Activated CD4-positive, alpha-beta T cell treated with anti-CD3 and anti-CD28 coated beads, Interleukin-2, amount 10 ng/mL, durations not matched to agents 24 days and 14 days (primary cell): ENCODE data around the gene ALDH3A2. TPM values are rescaled to one million over a fixed set of nuclear protein-coding genes. Genes with fewer than 3 reads are reported as not detected.

ENCODE experiments used
- DNase-seq: peaks from one replicate; pipeline ENCODE4 v3.0.0; 2022
- H3K27ac Mint-ChIP-seq: one replicate; pipeline ENCODE4 v1.8.0; 2022; ENCODE audit warnings: mild to moderate bottlenecking, mixed read lengths
- H3K27me3 Mint-ChIP-seq: one replicate; pipeline ENCODE4 v1.8.0; 2022; ENCODE audit warnings: mixed read lengths
- H3K36me3 Mint-ChIP-seq: one replicate; pipeline ENCODE4 v1.8.0; 2022; ENCODE audit warnings: low read depth, mild to moderate bottlenecking, mixed read lengths
- H3K4me1 Mint-ChIP-seq: one replicate; pipeline ENCODE4 v1.8.0; 2021; ENCODE audit warnings: mixed read lengths
- H3K4me3 Mint-ChIP-seq: one replicate; pipeline ENCODE4 v1.8.0; 2022; ENCODE audit warnings: mild to moderate bottlenecking, moderate library complexity, mixed read lengths
- H3K9me3 Mint-ChIP-seq: one replicate; pipeline ENCODE4 v1.8.0; 2021; ENCODE audit warnings: mixed read lengths
- intact Hi-C: fragments of 100-400 bp; cut with micrococcal nuclease; formaldehyde crosslinking; loops from one replicate; pipeline ENCODE4 v1.15.1; 2023
- total RNA-seq: library from RNA; stranded (reverse); gene quantifications from 2 replicates; pipeline ENCODE4 v1.2.3, GENCODE V29; 2022

Gene ALDH3A2
- total RNA-seq, 1 donor from 2014 or later: 34.3 TPM

DNA sequence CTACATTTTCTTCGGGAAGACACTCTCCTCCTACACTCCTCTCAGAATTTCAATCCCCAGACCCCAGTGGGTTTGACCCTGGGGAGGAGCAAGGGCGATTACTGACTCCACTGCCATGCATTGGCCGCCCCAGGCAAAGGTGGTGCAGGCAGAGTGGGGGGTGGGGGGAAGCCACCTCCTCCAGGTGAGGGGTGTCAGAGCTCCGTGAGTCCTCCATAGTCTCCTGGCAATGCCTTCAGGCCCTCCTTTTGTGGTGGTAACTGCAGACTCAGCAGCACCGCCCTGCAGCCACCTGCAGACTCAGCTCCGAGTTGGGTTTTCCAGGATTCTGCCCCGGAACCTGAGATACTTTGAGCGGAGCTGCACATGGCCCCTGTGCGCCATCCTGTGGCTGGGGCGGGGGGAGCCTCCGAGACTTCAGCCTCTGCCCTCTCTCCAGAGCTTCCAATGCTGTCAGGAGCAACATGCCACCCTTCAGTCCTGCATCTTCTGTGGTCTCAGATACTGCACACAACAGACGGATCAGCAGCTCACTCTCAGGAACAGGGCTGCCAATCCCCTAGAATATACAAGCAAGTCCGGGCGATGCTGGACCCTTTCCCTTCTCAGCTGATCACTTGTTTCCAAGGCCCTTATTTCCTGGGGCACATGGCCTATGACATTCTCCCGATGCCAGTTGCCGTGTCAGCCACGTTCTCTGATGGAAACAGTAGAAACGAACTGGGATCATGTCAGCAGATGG lies 70.2 kb downstream of the ALDH3A2 start:
- H3K9me3 Mint-ChIP-seq: no peaks in the 10 kb centered on the region
- no peaks in the 10 kb centered on the region for H3K4me1 Mint-ChIP-seq
- H3K4me3 Mint-ChIP-seq: no peak overlapping the region
- no peak for DNase-seq
- H3K27me3 Mint-ChIP-seq: peaks cover 2% of the 10 kb centered on the region
- no peaks in the 10 kb centered on the region for H3K36me3 Mint-ChIP-seq
- no peak overlapping the region for H3K27ac Mint-ChIP-seq
- intact Hi-C loops: no loop called here

DNA sequence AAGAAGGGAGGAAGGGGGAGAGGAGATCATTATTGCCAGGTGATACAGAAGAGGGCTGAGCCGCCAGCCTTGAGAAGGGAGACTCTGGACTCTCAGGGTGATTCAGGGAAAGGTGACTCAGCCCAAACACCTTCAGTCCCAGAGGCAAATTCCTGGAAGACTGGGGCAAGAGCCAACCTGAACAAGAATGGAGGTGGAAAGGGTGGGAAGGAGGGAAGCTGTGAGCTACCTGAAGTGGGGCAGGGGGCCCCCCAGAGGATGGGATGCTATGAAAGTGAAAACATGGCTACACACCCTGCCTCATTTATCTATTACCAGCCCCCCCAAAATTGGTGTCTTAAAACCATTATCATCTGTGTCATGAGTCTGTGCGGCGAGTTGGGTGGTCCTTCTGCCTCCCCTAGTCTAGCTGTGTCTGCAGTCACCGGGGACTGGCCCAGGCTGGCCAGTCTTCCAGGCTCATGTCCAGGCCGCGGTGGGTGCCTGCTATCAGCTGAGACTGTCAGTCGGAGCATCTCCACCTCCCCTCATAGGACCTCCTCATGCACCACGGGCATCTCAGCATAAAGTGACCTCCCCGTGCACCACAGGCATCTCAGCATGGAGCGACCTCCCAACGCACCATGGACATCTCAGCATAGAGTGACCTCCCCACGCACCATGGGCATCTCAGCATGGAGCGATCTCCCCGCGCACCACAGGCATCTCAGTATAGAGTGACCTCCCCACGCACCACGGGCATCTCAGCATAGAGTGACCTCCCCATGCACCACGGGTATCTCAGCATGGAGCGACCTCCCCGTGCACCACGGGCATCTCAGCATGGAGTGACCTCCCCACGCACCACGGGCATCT lies 71.0 kb downstream of the ALDH3A2 start:
- Mint-ChIP-seq H3K27ac (no peak overlapping the region), H3K36me3 (no peaks in the 10 kb centered on the region)

DNA sequence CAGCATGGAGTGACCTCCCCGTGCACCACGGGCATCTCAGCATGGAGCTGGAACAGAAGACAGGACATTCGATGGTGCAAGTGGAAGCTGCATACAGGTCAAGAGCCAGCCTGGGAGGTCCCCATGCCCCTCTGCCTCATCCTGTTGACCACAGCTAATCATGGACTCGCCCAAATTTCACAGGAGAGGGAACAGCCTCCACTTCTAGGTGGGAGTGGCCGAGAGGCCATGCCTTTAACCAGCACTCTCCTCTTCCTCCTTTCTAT lies 71.6 kb downstream of the ALDH3A2 start:
- peaks cover 1% of the 10 kb centered on the region for H3K4me1 Mint-ChIP-seq
- no peak for DNase-seq
- peaks cover 6% of the 10 kb centered on the region for H3K27me3 Mint-ChIP-seq
- H3K27ac Mint-ChIP-seq: no peak overlapping the region
- H3K36me3 Mint-ChIP-seq: no peaks in the 10 kb centered on the region
- H3K9me3 Mint-ChIP-seq: no peaks in the 10 kb centered on the region
- intact Hi-C loops: no loop called here
- H3K4me3 Mint-ChIP-seq: no peak overlapping the region

More for the DNA sequence above, 71.0 kb downstream of the ALDH3A2 start:
- Mint-ChIP-seq H3K4me3 (no peak overlapping the region), H3K9me3 (no peaks in the 10 kb centered on the region), H3K27me3 (peaks cover 4% of the 10 kb centered on the region), H3K4me1 (no peaks in the 10 kb centered on the region)
- intact Hi-C loops: no loop called here
- DNase-seq: no peak

DNA sequence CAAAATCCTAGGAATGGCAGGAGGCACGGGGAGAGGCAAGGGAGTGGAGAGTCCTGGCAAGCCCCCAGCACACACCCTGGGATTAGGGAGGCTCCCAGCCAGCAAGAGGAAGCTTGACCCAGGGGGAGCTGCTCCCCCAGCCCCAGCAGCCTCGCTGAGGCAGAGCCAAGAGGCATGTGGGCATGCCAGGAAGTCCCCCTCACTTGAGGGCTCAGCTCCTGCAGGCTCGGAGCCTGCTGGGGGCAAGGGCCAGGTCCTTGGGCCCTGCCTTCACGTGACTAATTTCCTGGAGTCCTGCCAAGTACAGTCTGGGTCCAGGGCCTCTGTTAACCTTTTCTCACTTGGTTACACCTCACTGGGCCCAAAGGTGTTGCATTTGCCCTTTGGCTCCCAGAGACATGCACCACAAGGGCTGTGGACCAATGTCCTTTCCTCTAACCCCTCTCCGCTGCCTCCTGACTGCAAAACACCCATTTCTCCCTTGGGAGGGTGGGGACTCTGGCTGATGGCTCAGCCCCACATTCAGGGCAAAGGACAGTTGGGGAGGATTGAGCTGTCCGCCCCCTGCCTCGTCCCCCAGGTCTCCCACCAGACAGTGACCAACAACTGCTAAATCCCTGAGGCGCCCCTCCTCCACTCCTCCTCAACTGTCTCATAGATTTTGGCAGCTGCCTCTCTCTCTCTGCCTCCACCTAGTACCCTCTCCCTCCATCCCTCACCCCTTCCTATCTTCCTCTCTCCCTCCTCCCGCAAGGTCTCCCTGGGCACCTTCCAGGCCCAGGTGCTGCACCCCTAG lies 72.3 kb downstream of the ALDH3A2 start:
- no peak overlapping the region for H3K27ac Mint-ChIP-seq
- peaks cover 12% of the 10 kb centered on the region for H3K27me3 Mint-ChIP-seq
- H3K9me3 Mint-ChIP-seq: no peaks in the 10 kb centered on the region
- H3K4me3 Mint-ChIP-seq: no peak overlapping the region
- H3K4me1 Mint-ChIP-seq: peaks cover 2% of the 10 kb centered on the region
- no peaks in the 10 kb centered on the region for H3K36me3 Mint-ChIP-seq
- intact Hi-C loops: no loop called here
- DNase-seq: no peak

DNA sequence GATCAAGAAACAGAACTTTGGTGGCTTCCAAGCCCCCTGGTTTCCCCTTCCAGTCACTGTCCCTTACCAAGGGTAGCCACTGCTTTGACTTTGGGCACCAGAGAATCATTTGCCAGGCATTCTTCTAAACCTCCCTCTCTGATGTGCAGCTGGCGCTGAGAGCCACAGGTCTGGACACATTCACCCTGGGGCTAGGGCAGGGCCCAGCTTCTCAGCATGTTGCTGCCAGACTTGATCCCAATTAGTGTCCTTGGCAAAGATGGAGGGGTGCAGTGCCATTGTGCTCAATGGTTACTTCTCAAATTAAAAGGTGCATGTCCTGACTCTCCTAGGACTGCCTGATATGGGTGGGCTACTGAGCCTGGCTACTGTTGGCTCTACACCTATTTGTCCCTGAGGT lies 75.4 kb downstream of the ALDH3A2 start:
- Mint-ChIP-seq H3K27me3 (peaks cover 12% of the 10 kb centered on the region), H3K27ac (no peak overlapping the region), H3K36me3 (no peaks in the 10 kb centered on the region), H3K4me3 (no peak overlapping the region), H3K9me3 (no peaks in the 10 kb centered on the region), H3K4me1 (peaks cover 2% of the 10 kb centered on the region)
- DNase-seq: no peak
- intact Hi-C loops: no loop called here

DNA sequence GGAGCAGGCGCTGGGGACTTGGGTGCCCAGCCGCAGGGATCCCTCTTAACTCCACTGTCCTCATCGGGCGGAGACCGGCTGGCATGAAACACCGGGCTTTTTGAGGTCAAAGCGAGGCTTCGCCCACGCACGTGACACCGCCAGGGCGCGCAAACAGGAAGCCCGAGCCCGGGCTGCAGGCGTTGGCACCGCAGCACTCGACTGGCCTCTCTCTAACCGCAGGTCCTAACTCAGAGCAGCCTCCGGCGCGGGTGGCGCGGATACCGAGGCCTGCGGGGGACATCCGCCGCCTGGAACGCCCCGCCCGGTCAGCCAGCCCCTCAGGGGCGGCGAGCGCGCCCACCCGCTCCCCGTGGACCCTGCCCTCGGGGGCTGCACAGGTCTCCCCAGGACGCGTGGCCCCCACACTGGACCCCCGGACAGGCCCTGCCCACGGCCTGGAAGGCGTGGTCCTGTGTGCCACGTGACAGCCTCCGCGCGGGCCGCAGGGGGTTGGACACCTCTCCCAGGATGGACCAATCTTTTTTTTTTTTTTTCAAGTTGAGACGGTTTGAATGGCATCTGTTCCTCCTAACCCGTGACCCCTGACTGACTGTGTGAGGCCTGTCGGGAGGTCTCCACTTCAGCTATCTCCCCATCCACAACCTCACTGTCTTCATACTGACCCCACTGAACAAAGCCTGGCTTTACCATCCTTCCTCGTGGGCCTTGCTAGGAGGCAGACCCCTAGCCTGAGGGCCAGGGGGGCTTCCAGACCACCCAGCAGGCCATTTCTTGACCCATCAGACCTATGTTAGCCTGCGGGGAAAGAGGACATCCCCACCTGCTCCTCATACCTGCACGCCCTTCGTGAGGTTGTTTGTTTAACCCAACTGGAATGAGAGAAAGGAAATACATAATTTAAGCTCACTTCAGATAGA lies 76.2 kb downstream of the ALDH3A2 start:
- Mint-ChIP-seq H3K36me3 (no peaks in the 10 kb centered on the region), H3K4me1 (peaks cover 2% of the 10 kb centered on the region), H3K4me3 (no peak overlapping the region), H3K27ac (no peak overlapping the region), H3K27me3 (peaks cover 12% of the 10 kb centered on the region), H3K9me3 (no peaks in the 10 kb centered on the region)
- intact Hi-C loops: no loop called here
- no peak for DNase-seq

DNA sequence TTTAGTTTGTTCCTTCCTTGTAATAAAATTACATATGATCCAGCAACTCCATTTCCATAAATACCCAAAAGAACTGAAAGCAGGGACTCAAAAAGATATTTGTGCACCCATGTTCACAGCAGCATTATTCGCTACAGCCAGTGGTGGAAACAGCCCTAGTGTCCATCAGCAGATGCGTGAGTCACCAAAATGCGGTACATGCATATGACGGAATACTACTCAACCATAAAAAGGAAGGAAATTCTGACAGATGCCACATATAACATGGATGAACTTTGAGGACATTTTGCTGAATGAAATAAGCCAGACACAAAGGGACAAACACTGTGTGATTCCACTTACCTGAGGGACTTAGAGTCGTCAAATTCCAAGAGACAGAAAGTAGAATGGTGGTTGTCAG lies 76.9 kb downstream of the ALDH3A2 start:
- Mint-ChIP-seq H3K4me3 (no peak overlapping the region), H3K36me3 (no peaks in the 10 kb centered on the region), H3K9me3 (no peaks in the 10 kb centered on the region), H3K27ac (no peak overlapping the region), H3K27me3 (peaks cover 12% of the 10 kb centered on the region), H3K4me1 (peaks cover 2% of the 10 kb centered on the region)
- no peak for DNase-seq
- intact Hi-C loops: no loop called here

DNA sequence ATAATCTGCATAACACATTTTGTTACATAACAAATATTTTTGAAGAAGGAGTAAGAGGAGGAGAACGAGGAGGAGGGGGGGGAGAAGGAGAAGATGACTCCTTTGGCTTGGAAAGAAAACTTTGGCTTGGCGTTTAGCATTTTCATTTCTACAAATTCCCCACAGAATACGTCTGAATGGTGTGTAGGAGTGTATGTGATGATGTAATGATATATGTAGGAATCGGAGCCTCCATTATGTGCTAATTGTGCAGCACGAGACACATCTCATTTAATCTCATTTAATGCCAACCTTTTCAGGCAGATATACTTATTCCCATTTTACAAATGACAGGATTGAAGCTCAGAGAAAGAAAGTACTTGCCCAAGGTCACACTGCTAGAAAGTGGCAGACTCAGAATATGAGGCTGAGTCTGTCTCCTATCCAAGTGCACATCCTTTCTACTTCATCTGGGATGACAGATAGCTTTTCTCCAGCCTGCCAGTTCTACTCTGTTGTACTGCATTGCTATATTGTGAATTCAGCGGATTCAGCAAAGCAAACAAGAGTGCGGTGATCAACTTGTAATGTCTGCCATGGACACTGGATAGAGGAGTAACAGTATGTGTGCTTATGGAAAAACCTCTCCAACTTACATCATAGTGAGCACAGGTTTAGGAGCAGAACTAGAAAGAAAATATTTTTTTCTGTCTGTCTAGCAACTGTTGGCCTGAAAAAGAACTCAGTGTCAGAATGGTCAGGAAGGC lies 78.3 kb downstream of the ALDH3A2 start:
- intact Hi-C loops: no loop called here
- H3K27ac Mint-ChIP-seq: no peak overlapping the region

More for the DNA sequence above, 78.3 kb downstream of the ALDH3A2 start:
- H3K36me3 Mint-ChIP-seq: no peaks in the 10 kb centered on the region
- no peaks in the 10 kb centered on the region for H3K9me3 Mint-ChIP-seq
- H3K4me3 Mint-ChIP-seq: no peak overlapping the region
- no peak for DNase-seq
- peaks cover 12% of the 10 kb centered on the region for H3K27me3 Mint-ChIP-seq
- H3K4me1 Mint-ChIP-seq: peaks cover 2% of the 10 kb centered on the region

Other genes starting within 250 kb of the ALDH3A2 start
- 0.40 TPM in 1 of 2 replicates, not detected in the other for gene RNF112, start 237.5 kb upstream of the ALDH3A2 start, total RNA-seq
- gene SLC47A1, start 114.9 kb upstream of the ALDH3A2 start, total RNA-seq: not detected in 2 replicates
- not detected in 2 replicates for gene SLC47A2, start 67.8 kb downstream of the ALDH3A2 start, total RNA-seq
- gene ALDH3A1, start 99.5 kb downstream of the ALDH3A2 start, total RNA-seq: not detected in 2 replicates
- gene ULK2, start 219.2 kb downstream of the ALDH3A2 start, total RNA-seq: 16.0 and 18.2 TPM in 2 replicates